Endothelial cell of umbilical vein (primary cell): ENCODE results near the gene DNAL1. TPM values are rescaled to one million over a fixed set of nuclear protein-coding genes. Genes with fewer than 3 reads are reported as not detected.

Source experiments
- BruUV-seq: library from RNA; stranded (reverse); fragments of 400-500 nt; replicated peaks from 2 replicates; lab custom pipeline; 2021; lab: Mats Ljungman, UMichigan
- CTCF ChIA-PET: fragments of 300-600, 350-600 bp; sonication (Branson Sonifier 250); formaldehyde crosslinking; loops from one replicate; lab custom pipeline; 2021; ENCODE audit warnings: antibody characterized with exemption, inconsistent platforms; lab: Charles Lee
- POLR2A ChIA-PET: fragments of 300-600, 350-600 bp; sonication (Branson Sonifier 250); formaldehyde crosslinking; loops from one replicate; lab custom pipeline; 2021; ENCODE audit warnings: antibody characterized with exemption, inconsistent platforms; lab: Charles Lee
- DNase-seq: peaks from one replicate; pipeline ENCODE4 v3.0.0-alpha.2; 2011; ENCODE audit warnings: low read depth, low spot score
- FAIRE-seq: peaks from 2 replicates; lab custom pipeline; 2011; peaks lifted over from hg19 to GRCh38; lab: Jason Lieb, UNC
- H2AFZ ChIP-seq: 2 replicates; pipeline ENCODE4 v1.6.0; 2012; ENCODE audit warnings: low read depth, low read length, control low read depth, inconsistent platforms
- H3K27ac ChIP-seq: 2 replicates; pipeline ENCODE4 v1.5.1; 2011; ENCODE audit warnings: low read depth, mild to moderate bottlenecking, control low read depth, low read length, moderate library complexity; ENCODE audit not compliant: insufficient read depth
- H3K27me3 ChIP-seq, 2 experiments: 2 replicates each; pipeline versions ENCODE4 v1.6.0 to v1.6.1; 2011; ENCODE audit warnings: low read length in 2 of 2, mixed read lengths in 1 of 2; ENCODE audit not compliant: control insufficient read depth in 2 of 2, insufficient read depth in 2 of 2
- H3K36me3 ChIP-seq, 2 experiments: 2 replicates in 1 of 2; 3 replicates in 1 of 2; pipeline ENCODE4 v1.5.1; 2011; ENCODE audit warnings: low read length in 2 of 2, mild to moderate bottlenecking in 1 of 2, moderate library complexity in 1 of 2; ENCODE audit not compliant: control insufficient read depth in 2 of 2, insufficient read depth in 2 of 2; ENCODE audit errors: extremely low read depth in 1 of 2
- H3K4me1 ChIP-seq: 3 replicates; pipeline ENCODE4 v1.5.1; 2011; ENCODE audit warnings: mild to moderate bottlenecking, low read length; ENCODE audit not compliant: control insufficient read depth, insufficient read depth; ENCODE audit errors: extremely low read depth
- H3K4me2 ChIP-seq: 2 replicates; pipeline ENCODE4 v1.6.1; 2011; ENCODE audit warnings: low read length, control low read depth, mixed read lengths; ENCODE audit not compliant: insufficient read depth
- H3K4me3 ChIP-seq, 3 experiments: fragments of 200-600 bp in 1 of 3; sonication (generic), shearing (Covaris generic) in 1 of 3; replicated peaks in 1 of 3; 2 replicates each; pipeline ENCODE4 v1.5.1; 2011 to 2016; ENCODE audit warnings: control low read depth in 3 of 3, low read length in 3 of 3, mild to moderate bottlenecking in 2 of 3, inconsistent platforms in 1 of 3, low read depth in 1 of 3, moderate library complexity in 1 of 3; ENCODE audit not compliant: insufficient read depth in 1 of 3
- H3K79me2 ChIP-seq: 2 replicates; pipeline ENCODE4 v1.6.0; 2012; ENCODE audit warnings: low read length, inconsistent platforms; ENCODE audit not compliant: control insufficient read depth, insufficient read depth
- H3K9ac ChIP-seq: replicated peaks from 2 replicates; pipeline ENCODE3; 2011; ENCODE audit warnings: low read length, control low read depth; ENCODE audit not compliant: insufficient read depth; ENCODE audit errors: extremely low read depth
- H3K9me1 ChIP-seq: replicated peaks from 3 replicates; pipeline ENCODE4 v1.6.0; 2011; ENCODE audit warnings: mild to moderate bottlenecking, low read length; ENCODE audit not compliant: control insufficient read depth, insufficient read depth; ENCODE audit errors: extremely low read depth
- H3K9me3 ChIP-seq: replicated peaks from 2 replicates; pipeline ENCODE4 v1.5.1; 2012; ENCODE audit warnings: low read length, inconsistent platforms; ENCODE audit not compliant: control insufficient read depth, insufficient read depth
- H4K20me1 ChIP-seq: replicated peaks from 2 replicates; pipeline ENCODE3; 2011; ENCODE audit warnings: mild to moderate bottlenecking, low read length; ENCODE audit not compliant: control insufficient read depth, insufficient read depth; ENCODE audit errors: extremely low read depth
- CTCF ChIP-seq, 2 donors: IDR thresholded peaks; 1 replicate in 1 of 2; 2 replicates in 1 of 2; pipeline ENCODE4 v1.5.1; 2011; ENCODE audit warnings: low read length in 2 of 2, mild to moderate bottlenecking in 2 of 2, moderate library complexity in 2 of 2, control low read depth in 1 of 2, inconsistent platforms in 1 of 2, low read depth in 1 of 2; ENCODE audit not compliant: insufficient read depth in 1 of 2; ENCODE audit errors: extremely low read depth in 1 of 2
- EZH2 ChIP-seq: IDR thresholded peaks from 2 replicates; pipeline ENCODE4 v1.6.1; 2012; ENCODE audit warnings: borderline replicate concordance, low read depth, mild to moderate bottlenecking, moderate library complexity, low read length, inconsistent platforms; ENCODE audit not compliant: severe bottlenecking
- GATA2 ChIP-seq: IDR thresholded peaks from 2 replicates; pipeline ENCODE4 v1.7.0; 2011; ENCODE audit warnings: low read depth, mild to moderate bottlenecking, moderate library complexity, mixed read lengths, low read length; ENCODE audit not compliant: insufficient read length, insufficient read depth
- JUN ChIP-seq: IDR thresholded peaks from 2 replicates; pipeline ENCODE4 v1.6.1; 2011; ENCODE audit warnings: borderline replicate concordance, low read depth; ENCODE audit not compliant: insufficient read length, insufficient read depth
- POLR2A ChIP-seq: IDR thresholded peaks from 2 replicates; pipeline ENCODE4 v1.6.1; 2012; ENCODE audit warnings: low read depth, mild to moderate bottlenecking, control low read depth, low read length
- POLR2AphosphoS5 ChIP-seq: IDR thresholded peaks from 2 replicates; pipeline ENCODE4 v1.6.1; 2012; ENCODE audit warnings: low read depth, mild to moderate bottlenecking, control low read depth, low read length, moderate library complexity; ENCODE audit not compliant: insufficient read depth
- dilution Hi-C: fragments of 300-500 bp; cut with MboI; formaldehyde crosslinking; loops from one replicate; pipeline ENCODE4 v1.15.0; 2019; ENCODE audit warnings: low sequenced_read_pairs; ENCODE audit not compliant: extremely low pct_ligation_motif_present
- intact Hi-C: fragments of 100-400 bp; cut with micrococcal nuclease; formaldehyde crosslinking; loops from one replicate; pipeline ENCODE4 v1.10.0; 2022
- polyA plus RNA-seq, 4 experiments: library from polyadenylated mRNA; depleted of rRNA in 3 of 4; stranded (reverse) in 3 of 4; unstranded in 1 of 4; fragments of >200 nt; gene quantifications; 2 replicates each; pipeline versions ENCODE4 v1.2.1 to v1.2.3, GENCODE V29; 2011 to 2012; ENCODE audit warnings: missing spikeins in 1 of 4
- total RNA-seq: library from RNA; stranded (reverse); gene quantifications from 2 replicates; pipeline ENCODE4 v1.2.3, GENCODE V29; 2021
- TF ChIP-seq, protein P1 (sequence below): IDR thresholded peaks from 2 replicates; pipeline ENCODE4 v1.6.1; 2011; ENCODE audit not compliant: insufficient read depth, insufficient read length

DNAL1 gene
- total and polyA plus RNA-seq, 2 donors (not counting 3 experiments of a cell fraction or from before 2014, with no cell fraction given): 2.4 to 15.3 TPM

GRCh38 chr14:73613046-73613383 is 31.8 kb upstream of the DNAL1 start:
- no peak for DNase-seq
- FAIRE-seq: peak; percentile 26
- intact Hi-C loops (no loop called here), dilution Hi-C loops (no loop called here)
- POLR2A ChIA-PET: interaction anchor here (0.8 kb wide), 1 partner anchor 44 kb away, joined by 3 read pairs; the partner anchor contains the start of gene ACOT2
- Histone ChIP-seq H3K27ac (no peak overlapping the region), H3K27me3 (no peaks in the 10 kb centered on the region), H3K9me1 (no peaks in the 10 kb centered on the region), H3K9ac (peak overlapping the region; percentile 7), H4K20me1 (no peaks in the 10 kb centered on the region), H3K36me3 (no peaks in the 10 kb centered on the region), H3K4me2 (peak overlapping the region; percentile 51), H3K4me1 (peaks cover 5% of the 10 kb centered on the region), H2AFZ (peak overlapping the region; percentile 65), H3K4me3 (peak overlapping the region; percentile 52 to 62 (median 58)), H3K9me3 (no peaks in the 10 kb centered on the region), H3K79me2 (no peaks in the 10 kb centered on the region)
- CTCF ChIA-PET: interaction anchor here (0.8 to 1.7 kb wide), 7 partner anchors 20 to 239 kb away, joined by 3 to 10 read pairs (median 4); partner anchors contain the start of genes ACOT2 and PTGR2
- BruUV-seq: no TSS peak
- TF ChIP-seq EZH2 (no peak), GATA2 (no peak), JUN (no peak), POLR2AphosphoS5 (no peak), CTCF (IDR thresholded peaks at IDR 0.05; ENCODE audit: extremely low read depth in 1 of 2, insufficient read depth in 1 of 2, low read depth in 1 of 2, low read length in 2 of 2) (no peak), POLR2A (no peak)
- TF ChIP-seq, protein P1, sequence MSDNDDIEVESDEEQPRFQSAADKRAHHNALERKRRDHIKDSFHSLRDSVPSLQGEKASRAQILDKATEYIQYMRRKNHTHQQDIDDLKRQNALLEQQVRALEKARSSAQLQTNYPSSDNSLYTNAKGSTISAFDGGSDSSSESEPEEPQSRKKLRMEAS: no peak
